Measurements from ENCODE around the gene CAMK2G.

CAMK2G gene

DNA sequence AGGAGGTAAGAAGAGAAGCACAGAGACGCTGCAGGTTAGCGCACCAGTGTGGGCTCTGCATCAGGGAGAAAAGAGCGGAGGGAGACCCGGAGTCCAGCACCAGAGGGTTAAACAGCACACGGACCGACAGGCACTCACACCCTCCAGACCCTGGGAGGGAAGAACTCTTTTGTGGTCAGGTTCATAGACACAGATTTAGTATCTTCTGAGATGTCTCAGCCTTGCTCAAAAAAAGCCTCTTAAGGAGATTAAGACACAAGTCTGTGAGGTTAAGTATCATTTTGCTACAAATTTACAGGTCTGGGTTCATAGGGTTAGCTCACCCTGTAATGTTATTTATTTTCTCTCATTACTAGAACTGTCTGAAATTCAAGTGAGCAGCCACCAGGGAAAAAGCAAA lies 46.2 kb downstream of the CAMK2G start:
- H3K27me3 ChIP-seq (ENCODE audit: control insufficient read depth, low read length), result no peaks in the 10 kb centered on the region
- H3K4me2 ChIP-seq (ENCODE audit: low read length), result no peak overlapping the region
- H3K27ac ChIP-seq (ENCODE audit: low read depth, low read length), result no peak overlapping the region
- TF ChIP-seq CTCF (IDR thresholded peaks at IDR 0.05; ENCODE audit: low read depth, low read length, poor library complexity, severe bottlenecking), result no peak
- TF ChIP-seq EZH2phosphoT487 (IDR thresholded peaks at IDR 0.05; ENCODE audit: borderline replicate concordance, low read length), result no peak
- H3K4me1 ChIP-seq (ENCODE audit: control insufficient read depth, low read length), result peaks cover 1% of the 10 kb centered on the region
- H3F3A ChIP-seq (ENCODE audit: control insufficient read depth, insufficient read depth), result no peaks in the 10 kb centered on the region
- no peaks in the 10 kb centered on the region for H3K79me2 ChIP-seq (ENCODE audit: control insufficient read depth, low read length)
- no peaks in the 10 kb centered on the region for H3K36me3 ChIP-seq (ENCODE audit: control insufficient read depth, low read length)
- no peaks in the 10 kb centered on the region for H4K20me1 ChIP-seq (ENCODE audit: control insufficient read depth, insufficient read depth, low read depth, low read length)
- H3K4me3 ChIP-seq (ENCODE audit: low read length), result no peak overlapping the region
- H3K9me3 ChIP-seq (ENCODE audit: control insufficient read depth, insufficient read depth, low read length), result no peaks in the 10 kb centered on the region
- no peaks in the 10 kb centered on the region for H3K9me2 ChIP-seq (replicated peaks; ENCODE audit: control insufficient read depth, low read length)

GRCh38 chr10:73827346-73828089 lies 46.8 kb downstream of the CAMK2G start:
- H3K27ac ChIP-seq (ENCODE audit: low read depth, low read length), result no peak overlapping the region
- no peaks in the 10 kb centered on the region for H3K27me3 ChIP-seq (ENCODE audit: control insufficient read depth, low read length)
- TF ChIP-seq CTCF (IDR thresholded peaks at IDR 0.05; ENCODE audit: low read depth, low read length, poor library complexity, severe bottlenecking) (no peak), EZH2phosphoT487 (IDR thresholded peaks at IDR 0.05; ENCODE audit: borderline replicate concordance, low read length) (no peak)
- no peaks in the 10 kb centered on the region for H3K9me2 ChIP-seq (replicated peaks; ENCODE audit: control insufficient read depth, low read length)
- H3K4me1 ChIP-seq (ENCODE audit: control insufficient read depth, low read length), result no peaks in the 10 kb centered on the region
- no peaks in the 10 kb centered on the region for H3K79me2 ChIP-seq (ENCODE audit: control insufficient read depth, low read length)
- no peaks in the 10 kb centered on the region for H4K20me1 ChIP-seq (ENCODE audit: control insufficient read depth, insufficient read depth, low read depth, low read length)
- H3K4me3 ChIP-seq (ENCODE audit: low read length), result no peak overlapping the region
- H3K9me3 ChIP-seq (ENCODE audit: control insufficient read depth, insufficient read depth, low read length), result no peaks in the 10 kb centered on the region
- no peaks in the 10 kb centered on the region for H3F3A ChIP-seq (ENCODE audit: control insufficient read depth, insufficient read depth)
- H3K4me2 ChIP-seq (ENCODE audit: low read length), result no peak overlapping the region
- no peaks in the 10 kb centered on the region for H3K36me3 ChIP-seq (ENCODE audit: control insufficient read depth, low read length)

GRCh38 chr10:73824146-73824725 lies 50.1 kb downstream of the CAMK2G start:
- Histone ChIP-seq H3K9me3 (ENCODE audit: control insufficient read depth, insufficient read depth, low read length) (no peaks in the 10 kb centered on the region), H3K36me3 (ENCODE audit: control insufficient read depth, low read length) (no peaks in the 10 kb centered on the region), H3K9me2 (replicated peaks; ENCODE audit: control insufficient read depth, low read length) (no peaks in the 10 kb centered on the region), H3K79me2 (ENCODE audit: control insufficient read depth, low read length) (no peaks in the 10 kb centered on the region), H4K20me1 (ENCODE audit: control insufficient read depth, insufficient read depth, low read depth, low read length) (no peaks in the 10 kb centered on the region), H3K4me1 (ENCODE audit: control insufficient read depth, low read length) (no peaks in the 10 kb centered on the region), H3K27me3 (ENCODE audit: control insufficient read depth, low read length) (no peaks in the 10 kb centered on the region), H3F3A (ENCODE audit: control insufficient read depth, insufficient read depth) (no peaks in the 10 kb centered on the region), H3K4me3 (ENCODE audit: low read length) (no peak overlapping the region), H3K4me2 (ENCODE audit: low read length) (no peak overlapping the region), H3K27ac (ENCODE audit: low read depth, low read length) (no peak overlapping the region)
- TF ChIP-seq CTCF (IDR thresholded peaks at IDR 0.05; ENCODE audit: low read depth, low read length, poor library complexity, severe bottlenecking), result no peak
- no peak for TF ChIP-seq EZH2phosphoT487 (IDR thresholded peaks at IDR 0.05; ENCODE audit: borderline replicate concordance, low read length)

Data from DOHH2 (cell line).